ACC112 (cell line): ENCODE measurements around the gene CDK2AP2.

Experiments used
- H2AFZ ChIP-seq: fragments of 200-600 bp; sonication (generic); one replicate; pipeline ENCODE4 v1.6.0; 2017; ENCODE audit warnings: antibody characterized with exemption, low read length; ENCODE audit not compliant: unreplicated experiment
- H3K27ac ChIP-seq: fragments of 200-600 bp; sonication (generic); 2 replicates; pipeline ENCODE4 v1.5.1; 2014; ENCODE audit warnings: low read depth, mild to moderate bottlenecking, antibody characterized with exemption, low read length, moderate library complexity
- H3K27me3 ChIP-seq: fragments of 200-600 bp; sonication (generic); 2 replicates; pipeline ENCODE4 v1.6.1; 2014; ENCODE audit warnings: mild to moderate bottlenecking, antibody characterized with exemption, low read length, moderate library complexity, mixed read lengths; ENCODE audit not compliant: insufficient read depth
- H3K36me3 ChIP-seq: fragments of 200-600 bp; sonication (generic); 2 replicates; pipeline ENCODE4 v1.6.1; 2016; ENCODE audit warnings: mild to moderate bottlenecking, antibody characterized with exemption, low read length, moderate library complexity, mixed read lengths; ENCODE audit not compliant: insufficient read depth
- H3K4me1 ChIP-seq: fragments of 200-600 bp; sonication (generic); one replicate; pipeline ENCODE4 v1.6.1; 2016; ENCODE audit warnings: low read length, mixed read lengths; ENCODE audit not compliant: insufficient read depth, unreplicated experiment, control insufficient read depth
- H3K4me3 ChIP-seq: fragments of 200-600 bp; sonication (generic); 2 replicates; pipeline ENCODE4 v1.5.1; 2014; ENCODE audit warnings: mild to moderate bottlenecking, low read depth, low read length
- H3K79me2 ChIP-seq: fragments of 200-600 bp; sonication (generic); one replicate; pipeline ENCODE4 v1.6.0; 2016; ENCODE audit warnings: low read length; ENCODE audit not compliant: control insufficient read depth, unreplicated experiment, insufficient read depth

Gene CDK2AP2

DNA sequence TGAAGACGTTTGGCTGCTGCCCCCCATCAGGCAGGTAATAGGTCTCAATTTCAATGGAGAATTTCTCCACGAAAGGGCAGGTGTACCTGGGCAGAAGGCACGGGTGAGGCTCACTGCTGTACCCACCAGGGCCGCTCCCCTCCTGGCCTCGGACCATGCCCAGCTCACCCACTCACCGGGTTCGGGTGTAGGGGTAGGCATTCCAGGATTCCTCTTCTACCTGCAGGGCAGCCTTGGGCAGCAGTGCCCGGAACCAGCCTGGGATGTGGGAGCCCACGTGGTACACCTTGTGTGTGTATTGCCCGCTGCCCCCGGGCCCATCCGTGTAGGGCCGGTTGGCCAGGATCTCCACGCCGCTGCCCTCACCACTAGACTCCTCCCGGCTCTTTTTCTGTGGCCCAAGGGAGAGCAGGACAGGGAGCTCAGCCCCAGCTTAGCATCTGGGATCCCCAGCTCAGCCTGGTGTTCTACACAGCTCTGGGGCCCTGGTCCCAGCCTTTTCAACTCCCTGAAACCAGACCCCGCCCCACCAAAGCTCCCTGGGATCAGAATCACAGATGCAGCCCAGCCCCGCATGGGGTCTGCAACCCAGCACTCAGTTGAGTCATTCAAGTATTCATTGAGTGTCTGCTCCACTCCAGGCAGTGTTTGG lies 5.5 kb downstream of the CDK2AP2 start:
- H3K4me3 ChIP-seq, result no peak overlapping the region
- H3K79me2 ChIP-seq, result peaks cover 7% of the 10 kb centered on the region
- no peaks in the 10 kb centered on the region for H3K36me3 ChIP-seq
- no peak overlapping the region for H2AFZ ChIP-seq
- H3K27me3 ChIP-seq, result no peaks in the 10 kb centered on the region
- H3K4me1 ChIP-seq, result peaks cover 25% of the 10 kb centered on the region
- no peak overlapping the region for H3K27ac ChIP-seq

DNA sequence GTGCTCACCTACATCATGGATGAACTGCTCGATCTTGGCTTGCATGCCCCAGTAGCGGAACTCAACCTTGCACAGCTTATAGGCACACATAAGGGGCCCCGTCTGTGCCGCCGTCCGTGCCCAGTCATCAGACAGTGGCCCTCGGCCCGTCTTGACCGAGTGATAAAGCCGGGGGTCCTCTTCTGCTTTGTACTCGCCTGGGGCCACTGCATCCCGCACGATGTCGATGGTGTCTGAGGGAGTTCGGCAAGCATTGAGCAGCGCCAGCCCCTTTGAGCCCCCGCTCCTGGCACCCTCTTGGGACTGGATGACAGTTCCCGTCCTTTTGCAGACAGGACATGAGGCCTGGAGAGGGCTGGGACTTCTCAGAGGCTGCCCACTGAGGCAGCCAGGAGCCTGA lies 6.1 kb downstream of the CDK2AP2 start:
- no peaks in the 10 kb centered on the region for H3K36me3 ChIP-seq
- H3K27ac ChIP-seq, result no peak overlapping the region
- H3K27me3 ChIP-seq, result no peaks in the 10 kb centered on the region

DNA sequence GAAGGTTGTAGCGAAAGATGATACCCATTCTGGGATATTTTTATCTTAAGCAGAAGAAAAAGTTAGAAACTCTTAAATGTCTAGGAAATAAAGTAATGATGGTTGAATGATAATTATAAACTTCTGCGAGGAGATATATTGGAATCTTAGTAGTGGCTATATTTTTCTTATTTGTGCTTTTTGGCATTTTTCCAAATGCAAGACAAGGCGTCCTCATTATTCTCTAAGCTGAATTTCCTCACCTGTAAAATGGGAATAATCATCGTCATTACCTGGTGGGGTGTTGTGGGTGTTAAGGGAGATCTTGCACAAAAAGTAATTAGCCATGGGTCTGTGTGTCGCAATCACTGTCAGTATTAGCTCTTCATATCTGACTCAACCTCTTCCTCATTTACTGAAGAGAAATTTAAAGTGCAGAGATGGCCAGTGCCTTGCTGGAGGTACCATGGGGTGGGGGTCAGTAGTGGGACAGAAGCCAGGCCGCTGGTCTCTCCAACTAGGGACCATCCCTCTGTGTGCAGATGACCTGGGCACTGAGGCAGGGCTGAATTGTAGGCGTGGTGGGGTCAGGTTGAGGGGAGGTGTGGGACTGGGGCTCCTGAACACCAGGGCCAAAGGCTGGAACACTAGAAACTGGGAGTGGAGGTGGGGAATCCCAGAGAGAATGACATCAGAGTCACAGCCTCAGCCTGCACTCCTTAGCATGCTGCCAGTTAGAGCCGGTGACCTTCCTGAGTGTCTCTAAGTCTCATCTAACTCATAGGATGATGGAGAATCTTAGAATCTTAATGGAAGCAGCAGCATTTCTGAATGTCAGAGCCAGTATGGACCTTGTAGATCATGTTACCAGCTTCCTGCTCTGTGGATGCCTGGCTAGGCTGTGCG lies 6.9 kb downstream of the CDK2AP2 start:
- Histone ChIP-seq H3K79me2 (no peaks in the 10 kb centered on the region), H3K27ac (no peak overlapping the region), H3K27me3 (no peaks in the 10 kb centered on the region), H3K4me3 (no peak overlapping the region), H2AFZ (no peak overlapping the region), H3K36me3 (no peaks in the 10 kb centered on the region), H3K4me1 (peaks cover 13% of the 10 kb centered on the region)

More for the DNA sequence above, 6.1 kb downstream of the CDK2AP2 start:
- H3K4me1 ChIP-seq, result peaks cover 19% of the 10 kb centered on the region
- H3K4me3 ChIP-seq, result no peak overlapping the region
- H3K79me2 ChIP-seq, result peaks cover 1% of the 10 kb centered on the region
- no peak overlapping the region for H2AFZ ChIP-seq

DNA sequence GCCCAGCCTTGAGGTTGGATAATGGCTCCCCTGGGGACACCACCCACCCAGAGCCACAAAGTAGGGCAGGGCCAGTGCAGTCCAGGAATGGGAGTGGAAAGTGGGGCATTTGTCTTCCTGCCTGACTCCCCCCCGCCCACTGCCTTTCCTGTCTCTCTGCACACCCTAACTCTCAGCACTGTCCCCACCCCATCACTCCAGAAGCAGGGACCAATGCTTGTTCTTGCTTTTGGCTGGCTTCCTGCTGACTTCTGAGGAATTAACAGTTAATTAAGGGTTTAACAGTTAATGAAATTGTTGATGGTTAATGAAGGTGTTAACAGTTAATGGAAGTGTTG lies 7.5 kb downstream of the CDK2AP2 start:
- Histone ChIP-seq H3K27me3 (no peaks in the 10 kb centered on the region), H2AFZ (no peak overlapping the region), H3K4me3 (no peak overlapping the region), H3K79me2 (no peaks in the 10 kb centered on the region), H3K27ac (no peak overlapping the region), H3K4me1 (peaks cover 8% of the 10 kb centered on the region), H3K36me3 (no peaks in the 10 kb centered on the region)

DNA sequence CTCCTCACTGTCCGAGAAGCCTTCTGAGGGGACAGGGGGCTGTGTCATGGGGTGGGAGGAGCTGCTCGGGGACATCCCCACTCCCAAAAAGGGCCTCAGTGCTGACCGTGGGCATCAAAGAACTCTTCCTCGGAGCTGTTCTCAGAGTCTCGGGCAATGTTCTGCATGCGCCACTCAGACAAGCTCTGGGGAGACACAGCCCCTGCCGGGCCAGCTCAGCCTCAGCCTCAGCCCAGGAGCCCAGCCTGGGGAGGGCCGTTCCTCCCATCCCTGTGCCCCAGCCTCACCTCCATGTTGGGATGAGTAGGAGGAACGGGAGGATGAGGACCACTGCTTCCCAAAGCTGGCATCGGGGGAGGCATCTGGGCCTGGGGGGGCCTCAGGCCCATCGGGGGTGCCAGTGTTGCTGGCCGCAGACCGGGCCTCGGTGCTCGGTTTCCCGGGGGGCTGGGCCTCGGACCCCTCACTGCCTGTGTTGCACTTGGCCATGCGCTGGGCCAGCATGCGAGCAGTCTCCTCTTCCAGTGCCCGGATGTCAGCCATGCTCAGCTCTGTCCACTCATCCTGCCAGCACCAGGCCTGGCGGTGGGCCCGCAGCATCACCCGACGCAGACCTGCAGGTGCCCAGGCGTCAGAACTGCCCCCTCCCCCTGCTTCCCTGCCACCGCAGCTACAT lies 8.0 kb downstream of the CDK2AP2 start:
- H3K27ac ChIP-seq, result no peak overlapping the region
- H2AFZ ChIP-seq, result no peak overlapping the region
- no peaks in the 10 kb centered on the region for H3K36me3 ChIP-seq
- H3K79me2 ChIP-seq, result no peaks in the 10 kb centered on the region
- H3K4me3 ChIP-seq, result no peak overlapping the region
- no peaks in the 10 kb centered on the region for H3K27me3 ChIP-seq
- peaks cover 6% of the 10 kb centered on the region for H3K4me1 ChIP-seq

DNA sequence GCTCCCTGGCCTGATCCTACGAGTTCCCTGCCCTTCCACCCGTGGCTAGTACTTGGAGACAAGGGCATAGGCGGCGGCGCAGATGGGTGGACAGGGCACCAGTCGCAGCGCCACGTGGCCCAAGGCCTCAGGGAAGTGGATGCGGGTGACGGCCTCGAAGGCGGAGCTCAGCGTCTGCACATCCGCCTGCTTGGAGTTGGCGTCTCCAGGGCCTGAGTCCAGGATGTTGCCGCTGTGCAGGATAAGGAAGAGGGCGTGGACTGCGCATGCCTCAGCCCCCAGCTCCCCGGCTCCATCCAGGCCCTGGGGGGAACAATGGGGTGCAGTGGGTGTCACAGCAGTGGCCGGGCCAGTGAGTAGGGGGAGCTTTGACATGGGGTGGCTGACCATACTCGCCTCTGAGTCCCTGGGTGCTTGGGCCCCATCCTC lies 9.4 kb downstream of the CDK2AP2 start:
- Histone ChIP-seq H3K79me2 (no peaks in the 10 kb centered on the region), H3K36me3 (no peaks in the 10 kb centered on the region), H3K4me1 (peaks cover 2% of the 10 kb centered on the region), H3K27ac (no peak overlapping the region), H3K27me3 (no peaks in the 10 kb centered on the region), H3K4me3 (no peak overlapping the region), H2AFZ (no peak overlapping the region)

DNA sequence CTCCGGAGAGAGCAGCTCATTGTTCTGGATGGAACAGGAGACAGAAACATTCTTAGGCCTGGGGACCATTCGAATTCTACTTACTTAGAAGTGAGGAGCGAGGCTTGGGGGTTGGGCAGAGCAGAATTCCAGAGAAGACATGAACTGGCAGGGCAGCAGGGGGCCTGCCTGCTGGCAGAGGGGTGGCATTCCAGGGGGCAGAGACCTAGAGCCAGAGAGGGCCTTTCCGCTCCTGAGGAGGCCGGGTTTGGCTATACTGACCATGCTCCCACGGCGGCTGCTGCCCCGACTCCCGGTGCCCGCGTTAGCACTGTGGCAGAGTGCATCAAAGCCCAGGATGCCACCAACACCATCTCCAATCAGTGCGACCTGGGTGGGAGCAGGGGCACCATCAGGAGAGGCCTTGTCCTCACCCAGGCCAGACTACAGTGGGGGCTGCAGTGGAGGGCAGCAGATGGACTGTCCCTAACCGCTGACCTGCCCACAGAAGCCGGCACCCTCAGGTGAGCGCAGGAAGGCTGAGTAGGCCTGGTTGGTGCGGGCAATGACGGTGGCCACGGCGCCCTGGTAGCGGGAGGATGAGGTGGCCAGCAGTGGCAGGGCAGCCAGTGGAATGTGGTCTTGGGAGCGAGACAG lies 10.2 kb downstream of the CDK2AP2 start:
- Histone ChIP-seq H3K27me3 (no peaks in the 10 kb centered on the region), H2AFZ (no peak overlapping the region), H3K4me1 (no peaks in the 10 kb centered on the region), H3K36me3 (no peaks in the 10 kb centered on the region), H3K79me2 (no peaks in the 10 kb centered on the region), H3K4me3 (no peak overlapping the region), H3K27ac (no peak overlapping the region)

DNA sequence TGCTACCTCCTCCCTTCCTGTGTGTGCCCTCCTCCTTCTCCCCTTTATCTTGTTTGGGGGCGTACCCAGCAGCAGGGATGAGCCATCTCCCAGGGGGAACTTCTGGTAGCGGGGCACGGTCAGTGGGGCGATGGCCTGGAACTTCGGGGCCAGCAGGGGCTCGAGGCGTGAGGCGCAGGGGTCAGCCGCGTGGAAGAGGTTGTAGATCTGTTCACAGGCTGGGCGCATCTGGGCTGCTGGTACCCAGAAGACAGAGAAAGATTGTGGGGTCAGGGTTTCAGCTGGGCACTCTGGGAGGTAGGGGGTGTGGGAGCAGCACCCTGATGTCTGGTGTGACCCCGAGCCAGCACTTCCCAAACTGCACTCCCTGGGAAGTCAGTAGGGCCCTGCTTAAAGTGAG lies 11.8 kb downstream of the CDK2AP2 start:
- no peaks in the 10 kb centered on the region for H3K4me1 ChIP-seq
- no peaks in the 10 kb centered on the region for H3K79me2 ChIP-seq
- no peak overlapping the region for H2AFZ ChIP-seq
- no peak overlapping the region for H3K4me3 ChIP-seq
- no peak overlapping the region for H3K27ac ChIP-seq
- H3K36me3 ChIP-seq, result no peaks in the 10 kb centered on the region; the same call in 1 of the 2 replicates
- H3K27me3 ChIP-seq, result no peaks in the 10 kb centered on the region

DNA sequence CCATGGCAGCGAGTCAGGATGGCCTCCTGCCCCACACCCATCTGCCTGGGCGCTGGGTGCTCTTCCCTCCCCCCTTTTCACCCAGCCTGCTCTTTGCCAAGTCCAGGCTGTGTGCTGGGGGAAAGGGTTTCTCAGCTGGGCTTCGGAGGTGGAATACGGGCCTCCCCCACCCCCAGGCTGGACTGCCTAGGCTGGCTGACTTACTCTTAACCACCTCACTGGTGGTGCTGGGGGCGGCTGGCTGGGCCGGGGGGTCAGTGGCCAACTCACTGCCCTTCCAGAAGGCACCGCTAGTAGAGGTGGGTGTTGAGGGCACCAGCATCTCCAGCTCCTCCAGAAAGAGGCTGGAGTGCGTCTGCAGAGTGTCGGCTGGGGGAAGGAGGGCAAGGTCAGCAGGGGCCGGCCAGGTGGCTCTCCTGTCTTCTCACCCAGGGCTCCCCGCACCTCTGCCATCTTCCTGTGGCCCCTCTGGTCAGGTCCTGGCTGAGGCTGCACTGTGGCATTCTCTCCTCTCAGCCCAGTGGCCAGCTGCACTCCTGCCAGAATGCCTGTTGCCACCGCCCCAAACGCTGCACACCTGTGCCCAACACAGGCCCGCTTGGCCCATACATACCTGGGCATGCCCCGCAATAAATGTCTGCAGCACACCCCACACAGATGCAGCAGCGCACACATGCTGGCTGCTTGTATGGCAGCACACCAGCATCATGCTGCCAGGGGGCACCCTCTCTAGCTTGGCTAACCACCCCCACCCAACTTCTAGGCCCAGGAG lies 12.5 kb downstream of the CDK2AP2 start:
- Histone ChIP-seq H3K36me3 (no peaks in the 10 kb centered on the region; the same call in 1 of the 2 replicates), H3K27ac (no peak overlapping the region)

More for the DNA sequence above, 12.5 kb downstream of the CDK2AP2 start:
- Histone ChIP-seq H3K4me1 (no peaks in the 10 kb centered on the region), H3K4me3 (no peak overlapping the region), H2AFZ (no peak overlapping the region), H3K27me3 (no peaks in the 10 kb centered on the region), H3K79me2 (no peaks in the 10 kb centered on the region)
